HepG2 (cell line): ENCODE measurements around the gene SLC38A2. TPM values are rescaled to one million over a fixed set of nuclear protein-coding genes. Genes with fewer than 3 reads are reported as not detected.
A peak's percentile ranks its signal among the peaks of the same experiment; 100 is the strongest.

ENCODE experiments used
- ARID2 ChIP-seq: sonication (generic); formaldehyde crosslinking; IDR thresholded peaks from 2 replicates; pipeline ENCODE4 v1.8.1; 2022; ENCODE audit warnings: mild to moderate bottlenecking, missing genetic modification reagents, borderline replicate concordance
- CBX5 ChIP-seq: sonication (generic); formaldehyde crosslinking; IDR thresholded peaks from 2 replicates; pipeline ENCODE4 v1.4.0; 2020; ENCODE audit warnings: missing genetic modification reagents, borderline replicate concordance
- HOXA9 ChIP-seq: sonication (generic); formaldehyde crosslinking; IDR thresholded peaks from 2 replicates; pipeline ENCODE4 v1.8.1; 2022; ENCODE audit warnings: missing genetic modification reagents, mild to moderate bottlenecking, moderate library complexity, borderline replicate concordance
- IRX3 ChIP-seq: sonication (generic); formaldehyde crosslinking; IDR thresholded peaks from 2 replicates; pipeline ENCODE4 v1.8.1; 2023; ENCODE audit warnings: mild to moderate bottlenecking, low read depth, missing genetic modification reagents, borderline replicate concordance
- MED1 ChIP-seq: sonication (generic); formaldehyde crosslinking; IDR thresholded peaks from 2 replicates; pipeline ENCODE4 v1.4.0; 2020; ENCODE audit warnings: missing genetic modification reagents
- MIER3 ChIP-seq: IDR thresholded peaks from 2 replicates; pipeline ENCODE4 v1.6.1; 2016; ENCODE audit warnings: missing compliant biosample characterization, borderline replicate concordance
- NFKB2 ChIP-seq: sonication (generic); formaldehyde crosslinking; IDR thresholded peaks from 2 replicates; pipeline ENCODE4 v1.4.0; 2020; ENCODE audit warnings: missing genetic modification reagents, borderline replicate concordance
- ZNF20 ChIP-seq: sonication (generic); formaldehyde crosslinking; IDR thresholded peaks from 2 replicates; pipeline ENCODE4 v1.4.0; 2020; ENCODE audit warnings: mild to moderate bottlenecking, moderate library complexity, missing genetic modification reagents
- ZNF530 ChIP-seq: sonication (generic); formaldehyde crosslinking; IDR thresholded peaks from 2 replicates; pipeline ENCODE4 v1.5.0; 2020; ENCODE audit warnings: low read depth, mild to moderate bottlenecking, missing genetic modification reagents
- ZNF577 ChIP-seq: sonication (generic); formaldehyde crosslinking; IDR thresholded peaks from 2 replicates; pipeline ENCODE4 v1.4.0; 2020; ENCODE audit warnings: mild to moderate bottlenecking, low read depth, missing genetic modification reagents, borderline replicate concordance
- ZNF629 ChIP-seq: sonication (generic); formaldehyde crosslinking; conservative IDR thresholded peaks from 2 replicates; pipeline ENCODE4 v1.5.0; 2020; ENCODE audit warnings: missing genetic modification reagents
- ZSCAN30 ChIP-seq: sonication (generic); formaldehyde crosslinking; IDR thresholded peaks from 2 replicates; pipeline ENCODE4 v1.5.0; 2020; ENCODE audit warnings: mild to moderate bottlenecking, missing genetic modification reagents
- polyA plus RNA-seq, 8 experiments: library from polyadenylated mRNA; depleted of rRNA in 3 of 8; stranded (reverse) in 7 of 8; unstranded in 1 of 8; fragments of >200 nt; fragmentation: Illumina TruSeq in 4 of 8; extraction: Trizol in 4 of 8; gene quantifications; 2 replicates each; pipeline versions ENCODE4 v1.2.1 to v1.2.3, GENCODE V29; 2011 to 2016; ENCODE audit warnings: low read depth in 4 of 8, missing spikeins in 1 of 8, mixed read lengths in 1 of 8; ENCODE audit not compliant: insufficient read depth in 1 of 8
- total RNA-seq, 5 experiments: library from RNA; depleted of rRNA; stranded (reverse); fragments of >200 nt; fragmentation: Illumina TruSeq; extraction: Trizol; gene quantifications; 2 replicates each; pipeline ENCODE4 v1.2.3, GENCODE V29; 2016; ENCODE audit warnings: low read depth in 1 of 5
- TF ChIP-seq, protein P1 (sequence below): sonication (generic); formaldehyde crosslinking; IDR thresholded peaks from 2 replicates; pipeline ENCODE4 v1.8.1; 2022; ENCODE audit warnings: low read depth, mild to moderate bottlenecking, missing genetic modification reagents
- TF ChIP-seq, protein P2 (sequence below): sonication (generic); formaldehyde crosslinking; IDR thresholded peaks from 2 replicates; pipeline ENCODE4 v1.4.0; 2020; ENCODE audit warnings: missing genetic modification reagents
- TF ChIP-seq, protein P3 (sequence below): sonication (generic); formaldehyde crosslinking; IDR thresholded peaks from 2 replicates; pipeline ENCODE4 v1.5.0; 2020; ENCODE audit warnings: missing genetic modification reagents

Gene SLC38A2
- total and polyA plus RNA-seq, 2 of the 13 experiments (the other 11 are each of a cell fraction or from before 2014, with no cell fraction given): 368 to 880 TPM

GRCh38 chr12:46357438-46358324, 14.9 kb downstream of the SLC38A2 start (continued):
- TF ChIP-seq, protein P1, sequence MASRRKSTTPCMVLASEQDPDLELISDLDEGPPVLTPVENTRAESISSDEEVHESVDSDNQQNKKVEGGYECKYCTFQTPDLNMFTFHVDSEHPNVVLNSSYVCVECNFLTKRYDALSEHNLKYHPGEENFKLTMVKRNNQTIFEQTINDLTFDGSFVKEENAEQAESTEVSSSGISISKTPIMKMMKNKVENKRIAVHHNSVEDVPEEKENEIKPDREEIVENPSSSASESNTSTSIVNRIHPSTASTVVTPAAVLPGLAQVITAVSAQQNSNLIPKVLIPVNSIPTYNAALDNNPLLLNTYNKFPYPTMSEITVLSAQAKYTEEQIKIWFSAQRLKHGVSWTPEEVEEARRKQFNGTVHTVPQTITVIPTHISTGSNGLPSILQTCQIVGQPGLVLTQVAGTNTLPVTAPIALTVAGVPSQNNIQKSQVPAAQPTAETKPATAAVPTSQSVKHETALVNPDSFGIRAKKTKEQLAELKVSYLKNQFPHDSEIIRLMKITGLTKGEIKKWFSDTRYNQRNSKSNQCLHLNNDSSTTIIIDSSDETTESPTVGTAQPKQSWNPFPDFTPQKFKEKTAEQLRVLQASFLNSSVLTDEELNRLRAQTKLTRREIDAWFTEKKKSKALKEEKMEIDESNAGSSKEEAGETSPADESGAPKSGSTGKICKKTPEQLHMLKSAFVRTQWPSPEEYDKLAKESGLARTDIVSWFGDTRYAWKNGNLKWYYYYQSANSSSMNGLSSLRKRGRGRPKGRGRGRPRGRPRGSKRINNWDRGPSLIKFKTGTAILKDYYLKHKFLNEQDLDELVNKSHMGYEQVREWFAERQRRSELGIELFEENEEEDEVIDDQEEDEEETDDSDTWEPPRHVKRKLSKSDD (CRISPR knock-in tag): no peak
- no peak for TF ChIP-seq ZNF577 (CRISPR knock-in tag)
- no peak for TF ChIP-seq CBX5
- no peak for TF ChIP-seq MIER3 (CRISPR knock-in tag)
- no peak for TF ChIP-seq ARID2 (CRISPR knock-in tag)
- TF ChIP-seq HOXA9: no peak
- TF ChIP-seq ZSCAN30 (CRISPR knock-in tag): no peak
- TF ChIP-seq IRX3 (CRISPR knock-in tag): 0 out of 2 replicates have a peak, but pooled peaks have one; percentile 61
- TF ChIP-seq NFKB2: no peak
- no peak; the same call in 1 of the 2 replicates for TF ChIP-seq ZNF629 (CRISPR knock-in tag)
- TF ChIP-seq, protein P2, sequence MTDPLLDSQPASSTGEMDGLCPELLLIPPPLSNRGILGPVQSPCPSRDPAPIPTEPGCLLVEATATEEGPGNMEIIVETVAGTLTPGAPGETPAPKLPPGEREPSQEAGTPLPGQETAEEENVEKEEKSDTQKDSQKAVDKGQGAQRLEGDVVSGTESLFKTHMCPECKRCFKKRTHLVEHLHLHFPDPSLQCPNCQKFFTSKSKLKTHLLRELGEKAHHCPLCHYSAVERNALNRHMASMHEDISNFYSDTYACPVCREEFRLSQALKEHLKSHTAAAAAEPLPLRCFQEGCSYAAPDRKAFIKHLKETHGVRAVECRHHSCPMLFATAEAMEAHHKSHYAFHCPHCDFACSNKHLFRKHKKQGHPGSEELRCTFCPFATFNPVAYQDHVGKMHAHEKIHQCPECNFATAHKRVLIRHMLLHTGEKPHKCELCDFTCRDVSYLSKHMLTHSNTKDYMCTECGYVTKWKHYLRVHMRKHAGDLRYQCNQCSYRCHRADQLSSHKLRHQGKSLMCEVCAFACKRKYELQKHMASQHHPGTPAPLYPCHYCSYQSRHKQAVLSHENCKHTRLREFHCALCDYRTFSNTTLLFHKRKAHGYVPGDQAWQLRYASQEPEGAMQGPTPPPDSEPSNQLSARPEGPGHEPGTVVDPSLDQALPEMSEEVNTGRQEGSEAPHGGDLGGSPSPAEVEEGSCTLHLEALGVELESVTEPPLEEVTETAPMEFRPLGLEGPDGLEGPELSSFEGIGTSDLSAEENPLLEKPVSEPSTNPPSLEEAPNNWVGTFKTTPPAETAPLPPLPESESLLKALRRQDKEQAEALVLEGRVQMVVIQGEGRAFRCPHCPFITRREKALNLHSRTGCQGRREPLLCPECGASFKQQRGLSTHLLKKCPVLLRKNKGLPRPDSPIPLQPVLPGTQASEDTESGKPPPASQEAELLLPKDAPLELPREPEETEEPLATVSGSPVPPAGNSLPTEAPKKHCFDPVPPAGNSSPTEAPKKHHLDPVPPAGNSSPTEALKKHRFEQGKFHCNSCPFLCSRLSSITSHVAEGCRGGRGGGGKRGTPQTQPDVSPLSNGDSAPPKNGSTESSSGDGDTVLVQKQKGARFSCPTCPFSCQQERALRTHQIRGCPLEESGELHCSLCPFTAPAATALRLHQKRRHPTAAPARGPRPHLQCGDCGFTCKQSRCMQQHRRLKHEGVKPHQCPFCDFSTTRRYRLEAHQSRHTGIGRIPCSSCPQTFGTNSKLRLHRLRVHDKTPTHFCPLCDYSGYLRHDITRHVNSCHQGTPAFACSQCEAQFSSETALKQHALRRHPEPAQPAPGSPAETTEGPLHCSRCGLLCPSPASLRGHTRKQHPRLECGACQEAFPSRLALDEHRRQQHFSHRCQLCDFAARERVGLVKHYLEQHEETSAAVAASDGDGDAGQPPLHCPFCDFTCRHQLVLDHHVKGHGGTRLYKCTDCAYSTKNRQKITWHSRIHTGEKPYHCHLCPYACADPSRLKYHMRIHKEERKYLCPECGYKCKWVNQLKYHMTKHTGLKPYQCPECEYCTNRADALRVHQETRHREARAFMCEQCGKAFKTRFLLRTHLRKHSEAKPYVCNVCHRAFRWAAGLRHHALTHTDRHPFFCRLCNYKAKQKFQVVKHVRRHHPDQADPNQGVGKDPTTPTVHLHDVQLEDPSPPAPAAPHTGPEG (CRISPR knock-in tag): no peak
- TF ChIP-seq ZNF20 (CRISPR knock-in tag): no peak; the same call in 1 of the 2 replicates
- TF ChIP-seq MED1: peak; percentile 84
- TF ChIP-seq ZNF530 (CRISPR knock-in tag): no peak
- TF ChIP-seq, protein P3, sequence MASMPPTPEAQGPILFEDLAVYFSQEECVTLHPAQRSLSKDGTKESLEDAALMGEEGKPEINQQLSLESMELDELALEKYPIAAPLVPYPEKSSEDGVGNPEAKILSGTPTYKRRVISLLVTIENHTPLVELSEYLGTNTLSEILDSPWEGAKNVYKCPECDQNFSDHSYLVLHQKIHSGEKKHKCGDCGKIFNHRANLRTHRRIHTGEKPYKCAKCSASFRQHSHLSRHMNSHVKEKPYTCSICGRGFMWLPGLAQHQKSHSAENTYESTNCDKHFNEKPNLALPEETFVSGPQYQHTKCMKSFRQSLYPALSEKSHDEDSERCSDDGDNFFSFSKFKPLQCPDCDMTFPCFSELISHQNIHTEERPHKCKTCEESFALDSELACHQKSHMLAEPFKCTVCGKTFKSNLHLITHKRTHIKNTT (CRISPR knock-in tag): no peak
